GM12891 (cell line): ENCODE measurements around the gene NAV2.

Experiments
- POLR2A ChIP-seq: IDR thresholded peaks from 2 replicates; pipeline ENCODE4 v1.6.1; 2011; ENCODE audit warnings: low read depth, low read length, control low read depth
- POLR2AphosphoS5 ChIP-seq: IDR thresholded peaks from 2 replicates; pipeline ENCODE4 v1.6.1; 2011; ENCODE audit warnings: low read depth, low read length, control low read depth
- POU2F2 ChIP-seq: IDR thresholded peaks from 2 replicates; pipeline ENCODE4 v1.6.1; 2011; ENCODE audit warnings: low read depth, mild to moderate bottlenecking, control low read depth, low read length, moderate library complexity
- TAF1 ChIP-seq: IDR thresholded peaks from 2 replicates; pipeline ENCODE4 v1.6.1; 2011; ENCODE audit warnings: low read depth, low read length, control low read depth

- no peak for TF ChIP-seq POLR2A
- TF ChIP-seq POLR2AphosphoS5, result no peak
- no peak for TF ChIP-seq TAF1
- TF ChIP-seq POU2F2, result no peak
Observed at GRCh38 chr11:19763330-19763729, 50.7 kb downstream of the NAV2 start.
